SH-SY5Y (cell line): Measurements from ENCODE around the gene CTNNA3.

Experiments used
- GATA2 ChIP-seq: IDR thresholded peaks from 2 replicates; pipeline ENCODE4 v1.6.1; 2011; ENCODE audit warnings: mild to moderate bottlenecking, low read depth, low read length
- GATA3 ChIP-seq: IDR thresholded peaks from 2 replicates; pipeline ENCODE4 v1.6.1; 2011; ENCODE audit warnings: low read depth, mild to moderate bottlenecking, low read length, moderate library complexity

- TF ChIP-seq GATA3 (no peak), GATA2 (no peak)
These were observed 1750.9 kb downstream of the CTNNA3 start for GRCh38 chr10:65945061-65945460.
